ENCODE results near the gene ADAMTS8.

Gene ADAMTS8

DNA sequence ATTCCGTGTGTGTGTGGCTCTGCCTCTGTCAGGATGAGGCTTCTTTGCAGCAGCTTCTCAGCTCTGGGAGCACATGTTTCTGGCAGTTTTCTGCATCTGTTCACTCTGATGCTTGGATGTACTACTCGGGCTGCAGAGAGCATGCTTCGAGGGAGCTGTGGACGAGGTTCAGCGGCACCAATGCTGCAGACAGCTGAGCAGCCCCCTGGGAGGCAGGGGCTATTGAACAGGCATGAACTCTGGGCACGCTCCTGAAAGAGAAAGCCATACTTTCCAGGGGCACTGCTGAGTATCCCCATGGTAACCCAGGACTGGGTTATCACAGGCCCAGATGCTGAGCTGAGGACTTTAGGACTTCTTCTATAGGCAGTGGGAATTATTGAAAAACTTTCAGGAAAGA, 33.8 kb downstream of the ADAMTS8 start:
- no peak for DNase-seq

DNA sequence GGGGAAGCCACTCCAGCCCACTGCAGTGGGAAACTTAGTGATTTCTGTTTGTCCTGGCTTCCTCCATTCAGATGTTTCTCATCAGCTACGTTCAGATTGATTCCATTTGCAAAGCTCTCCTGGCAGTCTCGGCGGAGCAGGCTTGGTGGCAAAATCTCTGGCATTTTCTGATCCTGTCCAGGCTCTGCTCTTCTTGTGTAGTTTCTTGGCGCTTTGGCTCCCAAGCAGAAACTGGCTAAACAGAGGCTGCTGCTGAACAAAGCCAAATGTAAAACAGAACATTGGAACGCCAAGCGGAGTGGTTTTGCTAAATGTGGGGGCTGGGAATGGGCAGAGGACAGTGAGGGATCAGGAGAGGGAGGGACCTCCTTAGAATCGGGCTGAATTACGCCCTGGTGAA, 36.7 kb downstream of the ADAMTS8 start:
- DNase-seq, result no peak

DNA sequence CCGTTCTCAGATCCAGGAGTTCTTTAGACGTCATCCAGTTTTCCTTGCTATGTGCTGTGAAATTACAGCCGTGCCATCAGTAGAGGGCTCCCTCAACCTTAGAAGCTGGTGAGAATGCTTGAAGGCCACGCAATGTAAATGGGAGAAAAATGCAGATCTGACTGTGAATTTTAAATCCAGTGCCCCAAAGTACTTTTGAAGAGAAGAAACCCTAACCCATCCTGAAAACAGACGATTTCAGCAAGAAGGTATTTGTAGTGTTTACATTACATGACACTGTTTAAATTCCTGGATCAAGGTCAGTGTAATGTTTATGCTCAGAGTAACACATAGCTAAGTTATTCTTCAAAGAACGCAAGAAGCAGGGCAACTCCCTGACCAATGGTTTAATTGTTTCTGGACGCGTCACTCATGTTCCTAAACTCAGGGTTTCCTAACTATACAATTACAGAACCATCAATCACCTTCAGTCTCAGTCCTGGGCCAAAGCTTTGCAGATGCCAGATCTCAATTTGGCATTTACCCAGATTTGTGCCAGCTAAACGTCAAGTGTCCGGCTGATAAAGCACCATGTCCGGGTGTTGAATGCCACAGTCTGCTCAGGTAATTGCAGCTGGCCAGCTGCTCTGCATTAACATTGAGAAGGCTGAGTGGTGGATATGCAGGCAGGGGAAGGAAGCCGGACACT, 38.2 kb downstream of the ADAMTS8 start:
- peak in 1 of 2 donors; percentile 4 for DNase-seq

DNA sequence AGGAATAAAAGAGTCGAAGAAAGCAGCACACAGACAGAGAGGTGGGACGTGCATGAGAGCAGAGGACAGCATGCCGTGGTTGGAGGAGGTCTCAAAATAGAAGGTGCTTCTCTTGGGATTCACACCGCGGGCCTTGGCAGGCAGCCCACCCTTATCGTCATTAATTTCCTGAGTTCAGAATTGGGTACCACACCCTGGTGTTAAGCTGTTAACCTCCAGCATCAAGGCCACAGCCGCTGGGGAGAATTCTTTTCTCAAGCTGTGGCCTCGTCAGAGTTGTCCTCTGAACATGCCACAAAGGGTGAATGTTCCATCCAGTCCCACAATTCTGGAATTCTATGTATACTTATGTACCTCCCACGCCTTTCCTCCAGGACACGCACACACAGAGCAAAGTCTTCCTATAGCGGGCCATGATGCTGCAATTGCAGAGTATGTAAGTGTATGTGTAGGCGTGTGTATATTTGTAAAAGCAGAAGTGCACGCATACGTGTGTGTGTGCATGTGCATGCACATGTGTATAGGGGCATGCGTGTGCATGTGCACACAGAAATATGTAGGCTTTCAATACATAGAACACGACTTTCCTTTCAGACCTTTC, 39.0 kb downstream of the ADAMTS8 start:
- DNase-seq, result peak; percentile 20 to 54

DNA sequence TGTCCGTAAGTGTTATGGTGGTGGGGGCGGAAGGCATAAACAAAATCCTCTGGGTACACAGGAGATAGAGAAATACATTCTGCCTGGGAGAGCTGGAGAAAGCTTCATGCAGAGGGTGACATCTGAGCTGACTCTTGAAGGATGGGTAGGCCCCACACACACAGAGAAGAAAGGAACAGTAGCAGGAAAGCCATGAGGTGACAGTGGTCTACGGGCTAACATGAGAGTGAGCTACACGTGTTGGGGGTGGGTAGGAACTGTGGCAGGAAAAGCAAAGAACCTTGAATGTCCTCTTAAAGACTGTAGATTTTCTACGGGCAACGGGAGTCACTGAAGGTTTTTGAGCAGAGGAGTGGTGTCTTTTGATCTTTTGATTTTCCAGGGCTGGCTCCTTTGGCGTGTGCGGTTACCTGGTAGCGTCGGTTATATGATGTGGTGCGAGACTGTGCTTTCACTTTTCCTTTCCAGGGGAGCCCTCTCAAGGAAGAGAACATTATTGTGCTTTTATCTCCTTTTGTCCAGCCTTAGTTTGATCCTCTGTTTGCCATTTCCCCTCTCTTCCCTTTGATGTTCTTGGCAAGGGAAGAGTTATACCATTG, 39.7 kb downstream of the ADAMTS8 start:
- peak; percentile 6 to 38 for DNase-seq

DNA sequence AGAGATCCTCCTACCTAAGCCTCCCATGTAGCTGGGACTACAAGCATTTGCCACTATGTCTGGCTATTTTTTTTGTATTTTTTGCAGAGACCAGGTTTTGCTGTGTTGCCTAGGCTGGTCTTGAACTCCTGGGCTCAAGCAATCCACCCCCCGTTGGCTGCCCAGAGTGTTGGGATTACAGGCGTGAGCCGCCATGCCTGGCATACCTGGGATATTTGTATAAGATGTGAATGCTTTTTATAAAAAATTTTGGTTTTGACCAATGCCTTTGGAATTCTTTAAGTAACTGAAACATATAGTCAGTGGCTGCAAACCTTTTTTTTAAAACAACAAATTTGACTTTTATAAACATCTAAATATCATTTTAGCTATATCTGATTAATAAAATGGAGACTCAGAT, 42.4 kb downstream of the ADAMTS8 start:
- no peak for DNase-seq

DNA sequence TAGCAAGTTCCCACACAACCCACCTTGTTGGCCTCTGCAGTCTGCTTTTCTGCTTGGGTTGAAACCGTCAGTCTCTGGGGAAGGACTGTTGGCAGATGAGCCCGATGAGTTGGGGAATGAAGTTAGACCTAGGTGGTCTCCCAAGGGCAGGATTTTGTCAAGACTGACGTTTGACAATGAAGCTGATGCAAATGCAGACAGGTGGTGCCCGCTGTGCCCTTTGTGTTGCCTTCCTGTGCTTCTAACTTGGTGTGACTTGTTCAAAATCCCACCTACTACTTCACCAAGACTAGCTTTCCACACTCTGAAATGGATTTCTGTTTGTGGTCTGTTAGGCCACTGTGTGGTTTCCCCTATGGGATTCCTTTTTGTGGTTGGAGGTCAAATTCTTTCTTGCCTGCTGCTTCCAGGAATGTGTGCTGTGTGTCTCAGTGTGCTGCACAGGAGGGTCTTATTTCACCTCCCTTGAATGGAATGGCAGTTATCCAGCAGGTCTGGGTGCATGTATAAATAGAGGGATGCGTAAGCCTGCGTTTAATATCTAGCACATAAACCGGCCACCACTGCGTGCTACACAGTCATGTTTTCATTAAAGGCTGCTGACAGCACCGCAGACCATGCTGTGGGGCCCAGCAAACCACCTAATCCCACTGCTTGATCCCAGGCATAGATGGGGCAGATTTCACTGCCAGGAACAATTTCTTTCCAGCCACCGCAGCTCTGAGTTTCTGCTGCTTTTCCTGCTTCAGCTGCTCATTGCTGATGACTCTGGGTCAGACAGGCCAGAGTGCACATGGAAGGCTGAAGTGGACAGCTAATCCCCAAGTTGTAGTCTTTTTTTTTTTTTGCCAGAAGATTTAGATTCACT, 44.8 kb downstream of the ADAMTS8 start:
- DNase-seq, result no peak

DNA sequence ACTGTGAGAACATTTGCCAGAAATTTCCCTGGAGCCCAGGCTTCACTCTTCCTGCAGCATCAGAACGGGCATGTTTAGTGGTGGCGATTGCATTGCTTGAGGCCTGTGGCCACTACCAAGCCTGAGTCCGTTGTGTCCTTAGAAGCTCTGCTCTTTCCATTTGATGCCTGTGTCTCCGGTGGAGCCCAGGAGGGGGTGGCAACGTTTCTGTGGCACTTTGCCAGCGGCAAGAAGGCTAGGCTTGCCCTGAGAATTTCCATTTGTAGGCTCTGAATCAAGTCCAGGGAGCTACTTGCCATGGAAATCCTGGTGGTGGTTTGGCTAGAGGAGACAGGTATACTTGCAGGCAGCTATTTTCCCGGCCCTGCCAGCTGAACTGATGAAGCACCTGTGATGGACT, 47.1 kb downstream of the ADAMTS8 start:
- DNase-seq, result no peak

DNA sequence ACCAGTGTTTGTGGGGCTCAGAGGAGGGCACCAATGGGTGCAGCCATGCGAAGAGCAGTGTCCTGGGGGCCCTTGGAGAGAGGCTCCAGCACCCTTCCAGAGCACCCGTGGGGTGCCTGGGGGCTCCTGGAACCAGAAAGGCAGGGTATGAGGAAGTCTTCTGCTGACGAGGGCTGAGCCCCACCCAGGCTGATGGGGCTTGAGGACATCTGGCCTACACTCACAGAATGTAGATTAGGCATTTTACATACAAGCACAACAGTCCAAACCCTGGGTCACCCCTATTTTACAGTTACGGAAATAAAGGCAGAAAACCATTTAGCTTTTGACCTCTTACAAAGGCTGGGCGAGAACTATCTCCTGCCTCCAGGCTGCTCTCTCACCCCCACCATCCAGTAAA, 47.6 kb downstream of the ADAMTS8 start:
- no peak for DNase-seq

DNA sequence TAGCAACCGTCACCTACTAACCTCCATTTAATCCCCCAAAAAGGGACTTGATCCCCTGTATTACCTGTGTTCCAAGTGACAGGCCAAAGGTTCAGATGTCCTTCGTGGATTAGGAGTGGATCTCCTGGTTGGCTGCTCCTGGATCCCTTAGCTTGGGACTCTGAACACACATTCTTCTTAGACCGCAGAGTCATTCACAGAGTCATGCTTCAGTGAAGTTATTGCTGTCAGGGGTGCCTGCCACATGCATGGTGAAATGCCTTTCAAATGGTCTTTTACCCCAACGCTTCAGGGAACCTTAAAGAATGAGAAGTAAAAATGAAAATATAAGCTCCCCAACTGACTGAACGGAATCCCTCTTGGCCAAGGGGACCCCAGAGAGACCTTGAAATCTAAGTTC, 49.1 kb downstream of the ADAMTS8 start:
- no peak for DNase-seq

DNA sequence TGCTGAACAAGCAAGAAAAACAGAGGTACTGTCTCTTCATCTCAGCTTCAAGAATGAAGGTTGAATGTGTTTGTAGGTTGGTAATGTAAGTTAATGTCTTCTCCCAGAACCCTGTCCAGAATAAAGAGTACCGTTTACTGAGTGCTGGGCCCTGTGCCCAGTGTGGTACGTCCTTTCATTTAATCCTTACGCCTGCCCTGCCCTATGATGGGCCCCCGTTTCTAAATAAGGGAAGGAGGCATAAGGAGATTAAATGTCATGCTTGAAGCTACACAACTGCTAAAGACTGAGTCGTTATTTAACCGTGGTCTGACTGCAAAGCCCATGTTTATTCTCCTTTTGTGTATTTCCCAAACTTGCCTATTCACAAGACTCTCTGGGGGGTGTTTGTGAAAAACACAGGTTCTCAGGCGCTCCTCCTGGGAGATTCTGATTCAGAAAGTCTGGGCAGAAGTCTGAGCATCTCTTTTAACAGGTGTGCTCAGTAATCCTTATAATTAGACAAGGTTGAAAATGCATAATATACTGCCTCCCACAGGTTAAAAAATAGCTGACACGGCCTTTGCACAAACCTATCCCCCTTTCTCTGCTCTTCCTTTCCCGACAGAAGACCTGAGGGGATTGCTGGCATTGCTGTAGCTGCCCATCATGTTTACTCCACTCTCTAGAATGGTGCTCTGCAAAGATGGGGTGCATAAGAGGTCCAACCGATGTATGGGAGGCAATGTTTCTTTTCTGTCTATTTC, 57.4 kb downstream of the ADAMTS8 start:
- DNase-seq, result peak in 1 of 2 donors; percentile 10

DNA sequence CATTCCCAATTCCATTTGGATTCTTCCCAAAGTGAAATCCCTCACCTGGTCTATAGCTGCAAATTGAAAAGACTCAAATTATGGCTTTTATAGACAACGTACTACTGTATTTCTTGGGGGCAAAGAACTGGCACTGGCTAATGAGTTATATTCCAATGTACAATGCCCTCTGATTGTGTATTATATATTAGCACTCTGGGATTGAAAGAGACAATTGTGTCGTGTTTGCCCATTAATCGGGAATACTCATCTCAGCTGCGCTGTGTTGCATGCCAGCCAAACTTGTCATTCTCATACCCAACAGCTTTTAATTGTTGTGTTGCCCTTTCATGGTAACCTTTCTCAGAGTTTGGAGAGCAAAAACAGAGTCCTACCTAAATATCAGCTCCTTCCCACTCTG, 58.7 kb downstream of the ADAMTS8 start:
- no peak for DNase-seq

DNA sequence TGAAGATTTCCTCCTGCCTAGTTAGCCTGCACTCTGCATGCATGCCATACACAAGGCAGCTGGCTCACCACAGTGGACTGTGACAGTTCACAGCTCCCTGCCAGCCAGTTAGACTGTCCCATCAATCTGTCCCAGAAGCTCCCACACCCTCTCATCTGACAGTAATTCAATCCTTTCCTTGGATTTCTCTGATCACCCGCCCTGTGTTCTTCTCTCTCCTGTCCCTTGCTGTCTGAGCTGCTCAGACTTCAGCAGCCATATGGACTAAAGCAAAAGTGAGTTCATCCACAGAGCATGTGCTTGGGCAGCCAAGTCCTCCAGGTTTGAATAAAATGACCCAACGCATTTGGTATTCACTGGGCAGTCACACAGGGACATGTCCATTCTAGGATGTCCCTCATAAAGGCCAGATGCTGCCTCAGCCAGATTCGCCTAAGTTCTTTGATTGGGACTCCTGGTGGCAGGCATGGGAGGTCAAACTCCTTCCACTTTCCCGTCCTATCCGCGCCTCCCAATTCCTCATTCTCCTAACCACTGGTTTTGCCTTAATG, 59.2 kb downstream of the ADAMTS8 start:
- no peak for DNase-seq

DNA sequence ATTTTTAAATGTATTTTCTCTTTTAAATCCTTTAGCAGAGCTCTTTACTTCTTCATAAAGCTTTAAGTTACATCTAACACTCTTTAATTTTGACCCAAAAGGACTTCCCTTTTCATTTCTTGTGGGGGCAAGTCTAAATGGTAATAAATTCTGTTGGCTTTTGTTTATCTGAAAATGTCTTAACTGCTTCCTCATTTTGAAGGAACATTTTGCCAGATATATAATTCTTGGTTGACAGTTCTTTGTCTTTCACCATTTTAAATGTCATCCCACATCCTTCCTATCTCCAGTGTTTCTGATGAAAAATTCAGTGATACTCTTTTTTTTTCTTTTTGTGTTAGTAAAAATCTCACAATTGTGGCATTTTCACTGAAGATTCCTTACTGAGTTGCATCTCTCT, 69.0 kb downstream of the ADAMTS8 start:
- no peak for DNase-seq

DNA sequence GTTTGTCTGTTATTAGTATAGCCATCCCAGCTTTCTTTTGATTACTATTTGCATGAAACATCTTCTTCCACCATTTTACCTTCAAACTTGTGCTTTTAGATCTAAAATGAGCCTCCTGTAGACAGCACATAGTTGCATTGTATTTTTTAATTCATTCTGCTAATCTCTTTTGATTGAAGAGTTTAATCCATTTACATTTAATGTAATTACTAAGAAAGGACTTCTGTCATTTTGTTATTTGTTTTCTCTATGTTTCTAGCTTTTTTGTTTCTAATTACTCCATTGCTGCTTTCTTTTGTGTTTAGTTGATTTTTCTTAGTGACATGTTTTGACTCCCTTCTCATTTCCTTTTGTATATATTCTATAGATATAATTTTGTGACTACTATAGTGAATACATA, 70.0 kb downstream of the ADAMTS8 start:
- no peak for DNase-seq

All from CD4-positive, alpha-beta T cell treated with Interferon alpha-2 for 1 hour (primary cell).